ENCODE measurements around the gene TUT7. TPM values are rescaled to one million over a fixed set of nuclear protein-coding genes. Genes with fewer than 3 reads are reported as not detected.

The TUT7 gene
- total RNA-seq, 1 experiment from 2014 or later, result 24.5 TPM

GRCh38 chr9:86263876-86264275 lies 90.3 kb downstream of the TUT7 start (continued):
- no peak for TF ChIP-seq TEAD4 (CRISPR knock-in tag; IDR thresholded peaks at IDR 0.05)
- TF ChIP-seq ZNF281 (CRISPR knock-in tag; IDR thresholded peaks at IDR 0.05), result no peak
- no peak for TF ChIP-seq HMGA2 (CRISPR knock-in tag; IDR thresholded peaks at IDR 0.05)
- no peak for TF ChIP-seq IRF1 (CRISPR knock-in tag; IDR thresholded peaks at IDR 0.05)
- no peak for TF ChIP-seq ATF3 (CRISPR knock-in tag; conservative IDR thresholded peaks at IDR 0.05)
- no peak for TF ChIP-seq ZNF317 (CRISPR knock-in tag; IDR thresholded peaks at IDR 0.05; ENCODE audit: borderline replicate concordance, low read depth)
- TF ChIP-seq NR3C1 (CRISPR knock-in tag; conservative IDR thresholded peaks at IDR 0.05; ENCODE audit: low read depth), result no peak
- TF ChIP-seq CTCF (IDR thresholded peaks at IDR 0.05), result no peak
- no peak for TF ChIP-seq CREB1 (CRISPR knock-in tag; IDR thresholded peaks at IDR 0.05)

- 0 out of 2 replicates have a peak, but pooled peaks cover 4% of the 10 kb centered on the region for H3K4me1 Mint-ChIP-seq
- no peaks in the 10 kb centered on the region for H3K9me3 Mint-ChIP-seq
- no peaks in the 10 kb centered on the region for H3K27me3 Mint-ChIP-seq (ENCODE audit: low read depth)
- TF ChIP-seq CREM (CRISPR knock-in tag; IDR thresholded peaks at IDR 0.05), result no peak
- TF ChIP-seq ZBTB21 (CRISPR knock-in tag; IDR thresholded peaks at IDR 0.05; ENCODE audit: borderline replicate concordance), result no peak
- CTCF ChIA-PET, result interaction anchor here (1.7 to 2.6 kb wide), 2 partner anchors 16 to 60 kb away, joined by 4 to 12 read pairs; no protein-coding TSS in a partner anchor
- no peak for DNase-seq (ENCODE audit: low spot score)
- POLR2A ChIA-PET, result interaction anchor here (1.2 kb wide), 1 partner anchor 20 kb away, joined by 3 read pairs; the partner anchor contains the start of gene ISCA1
- H3K27ac Mint-ChIP-seq, result no peak overlapping the region
- H3K36me3 Mint-ChIP-seq, result peaks cover 30% of the 10 kb centered on the region
- no peak; the same call in 1 of the 2 replicates for ATAC-seq
- no peak overlapping the region for H3K4me3 Mint-ChIP-seq
These were observed 91.7 kb downstream of the TUT7 start for GRCh38 chr9:86262492-86262891.

- no peak for ATAC-seq
- Mint-ChIP-seq H3K4me1 (peaks cover 4% of the 10 kb centered on the region; the same call in 1 of the 2 replicates), H3K27ac (no peak within 1 kb of the TSS)
These were observed 94.7 kb downstream of the TUT7 start, which contains the start of gene C9orf153 for GRCh38 chr9:86259557-86259956. Gene C9orf153 (minus strand): TSS chr9:86259657. CDS start chr9:86229603, 30,054 bp downstream.

More at GRCh38 chr9:86259557-86259956, 94.7 kb downstream of the TUT7 start, which contains the start of gene C9orf153:
- Mint-ChIP-seq H3K27me3 (ENCODE audit: low read depth) (no peaks in the 10 kb centered on the region), H3K36me3 (peaks cover 16% of the 10 kb centered on the region), H3K4me3 (no peak within 1 kb of the TSS), H3K9me3 (peaks cover under 1% of the 10 kb centered on the region; the same call in 1 of the 2 replicates)
- ChIA-PET POLR2A (no interaction called here), CTCF (interaction anchor here (1.0 kb wide), 1 partner anchor 58 kb away, joined by 4 read pairs; no protein-coding TSS in a partner anchor)
- TF ChIP-seq ATF6 (CRISPR knock-in tag; IDR thresholded peaks at IDR 0.05) (no peak), E2F4 (CRISPR knock-in tag; IDR thresholded peaks at IDR 0.05; ENCODE audit: borderline replicate concordance, low read depth) (no peak), ERG (CRISPR knock-in tag; IDR thresholded peaks at IDR 0.05) (no peak), SOX15 (CRISPR knock-in tag; IDR thresholded peaks at IDR 0.05) (no peak)
- DNase-seq (ENCODE audit: low spot score), result no peak
